Mammary epithelial cell (primary cell): Measurements from ENCODE around the gene AUTS2.

Experiments used
- CTCF ChIP-seq, 2 donors: IDR thresholded peaks in 1 of 2; conservative IDR thresholded peaks in 1 of 2; 2 replicates each; pipeline ENCODE4 v1.5.1; 2011 to 2012; ENCODE audit warnings: inconsistent platforms in 2 of 2, low read length in 2 of 2, mild to moderate bottlenecking in 2 of 2, control low read depth in 1 of 2, low read depth in 1 of 2; ENCODE audit not compliant: insufficient read depth in 1 of 2; ENCODE audit errors: extremely low read depth in 1 of 2
- EZH2 ChIP-seq: IDR thresholded peaks from 2 replicates; pipeline ENCODE4 v1.6.1; 2012; ENCODE audit warnings: low read length, inconsistent platforms, borderline replicate concordance

GRCh38 chr7:70763961-70764691 lies 1165.9 kb downstream of the AUTS2 start:
- TF ChIP-seq CTCF (conservative IDR thresholded peaks at IDR 0.05 in 1 of 2, IDR thresholded peaks at IDR 0.05 in 1 of 2; ENCODE audit: extremely low read depth in 1 of 2, insufficient read depth in 1 of 2, low read depth in 1 of 2, low read length in 2 of 2) (no peak), EZH2 (no peak)
